Activated T-cell treated with anti-CD3 and anti-CD28 coated beads, Interleukin-2, amount 50 U/mL, for 24 hours (primary cell): ENCODE measurements around the gene CTAGE6.
A peak's percentile ranks its signal among the peaks of the same experiment; 100 is the strongest.
"Not testable (repeated sequence)": the region's sequence is repeated elsewhere in the genome, so short reads cannot be mapped to it uniquely, and the experiment has no call there.

Experiments used
- DNase-seq: peaks from one replicate; pipeline ENCODE4 v3.0.0-alpha.2; 2020
- H3K27ac Mint-ChIP-seq: 2 replicates; pipeline ENCODE4 v1.8.0; 2020; ENCODE audit warnings: mild to moderate bottlenecking, mixed read lengths
- H3K27me3 Mint-ChIP-seq: 2 replicates; pipeline ENCODE4 v1.8.0; 2020; ENCODE audit warnings: mixed read lengths
- H3K36me3 Mint-ChIP-seq: 2 replicates; pipeline ENCODE4 v1.8.0; 2020; ENCODE audit warnings: low read depth, mixed read lengths
- H3K4me1 Mint-ChIP-seq: 2 replicates; pipeline ENCODE4 v1.8.0; 2020; ENCODE audit warnings: low read depth, mixed read lengths
- H3K4me3 Mint-ChIP-seq: 2 replicates; pipeline ENCODE4 v1.8.0; 2020; ENCODE audit warnings: mild to moderate bottlenecking, moderate library complexity, mixed read lengths
- H3K9me3 Mint-ChIP-seq: 2 replicates; pipeline ENCODE4 v1.8.0; 2020; ENCODE audit warnings: mixed read lengths

The CTAGE6 gene

GRCh38 chr7:143757596-143757995 lies at the start of gene CTAGE6:
Gene CTAGE6, minus strand, starts transcription at chr7:143757696. Its CDS starts 38 bp downstream, at chr7:143757658.
- H3K27ac Mint-ChIP-seq, H3K9me3 Mint-ChIP-seq, H3K27me3 Mint-ChIP-seq, H3K4me3 Mint-ChIP-seq, DNase-seq, H3K36me3 Mint-ChIP-seq, H3K4me1 Mint-ChIP-seq: not testable (repeated sequence)

GRCh38 chr7:143806664-143807071 lies 49.2 kb upstream of the CTAGE6 start:
- not testable (repeated sequence) for H3K9me3 Mint-ChIP-seq, H3K36me3 Mint-ChIP-seq, DNase-seq, H3K27me3 Mint-ChIP-seq, H3K4me1 Mint-ChIP-seq, H3K27ac Mint-ChIP-seq, H3K4me3 Mint-ChIP-seq

GRCh38 chr7:143797896-143798290 lies 40.4 kb upstream of the CTAGE6 start:
- DNase-seq, H3K36me3 Mint-ChIP-seq, H3K27ac Mint-ChIP-seq, H3K9me3 Mint-ChIP-seq, H3K4me1 Mint-ChIP-seq, H3K4me3 Mint-ChIP-seq, H3K27me3 Mint-ChIP-seq: not testable (repeated sequence)

- H3K9me3 Mint-ChIP-seq, H3K4me1 Mint-ChIP-seq: not testable (repeated sequence)
Observed at GRCh38 chr7:143797119-143797895, 39.8 kb upstream of the CTAGE6 start.

GRCh38 chr7:143795653-143796052 lies 38.2 kb upstream of the CTAGE6 start:
- H3K36me3 Mint-ChIP-seq, H3K27ac Mint-ChIP-seq, DNase-seq, H3K4me3 Mint-ChIP-seq, H3K27me3 Mint-ChIP-seq, H3K4me1 Mint-ChIP-seq, H3K9me3 Mint-ChIP-seq: not testable (repeated sequence)

More at GRCh38 chr7:143797119-143797895, 39.8 kb upstream of the CTAGE6 start:
- not testable (repeated sequence) for H3K4me3 Mint-ChIP-seq, H3K36me3 Mint-ChIP-seq, H3K27me3 Mint-ChIP-seq, H3K27ac Mint-ChIP-seq, DNase-seq

- H3K4me1 Mint-ChIP-seq = not testable (repeated sequence)
Observed at GRCh38 chr7:143792633-143793032, 35.1 kb upstream of the CTAGE6 start.

GRCh38 chr7:143785415-143786182 lies 28.1 kb upstream of the CTAGE6 start:
- not testable (repeated sequence) for H3K27ac Mint-ChIP-seq, H3K4me3 Mint-ChIP-seq

More at GRCh38 chr7:143792633-143793032, 35.1 kb upstream of the CTAGE6 start:
- not testable (repeated sequence) for H3K36me3 Mint-ChIP-seq, H3K9me3 Mint-ChIP-seq, H3K27me3 Mint-ChIP-seq, H3K27ac Mint-ChIP-seq, DNase-seq, H3K4me3 Mint-ChIP-seq

GRCh38 chr7:143779591-143779990 lies 22.1 kb upstream of the CTAGE6 start:
- H3K27me3 Mint-ChIP-seq, H3K4me3 Mint-ChIP-seq, DNase-seq, H3K36me3 Mint-ChIP-seq, H3K27ac Mint-ChIP-seq, H3K4me1 Mint-ChIP-seq, H3K9me3 Mint-ChIP-seq: not testable (repeated sequence)

More at GRCh38 chr7:143785415-143786182, 28.1 kb upstream of the CTAGE6 start:
- DNase-seq, H3K27me3 Mint-ChIP-seq, H3K4me1 Mint-ChIP-seq, H3K9me3 Mint-ChIP-seq, H3K36me3 Mint-ChIP-seq: not testable (repeated sequence)

- not testable (repeated sequence) for H3K9me3 Mint-ChIP-seq, H3K27me3 Mint-ChIP-seq, H3K27ac Mint-ChIP-seq, H3K36me3 Mint-ChIP-seq, DNase-seq, H3K4me1 Mint-ChIP-seq, H3K4me3 Mint-ChIP-seq
Observed at GRCh38 chr7:143772738-143773468, 15.4 kb upstream of the CTAGE6 start.

GRCh38 chr7:143767531-143767930 lies 10.0 kb upstream of the CTAGE6 start:
- not testable (repeated sequence) for H3K27ac Mint-ChIP-seq, H3K4me3 Mint-ChIP-seq, DNase-seq, H3K36me3 Mint-ChIP-seq, H3K4me1 Mint-ChIP-seq, H3K27me3 Mint-ChIP-seq, H3K9me3 Mint-ChIP-seq

- DNase-seq, H3K4me3 Mint-ChIP-seq, H3K4me1 Mint-ChIP-seq, H3K27ac Mint-ChIP-seq, H3K9me3 Mint-ChIP-seq, H3K27me3 Mint-ChIP-seq, H3K36me3 Mint-ChIP-seq: not testable (repeated sequence)
Observed at GRCh38 chr7:143765678-143766077, 8.2 kb upstream of the CTAGE6 start.

GRCh38 chr7:143763065-143763464 lies 5.6 kb upstream of the CTAGE6 start:
- H3K4me3 Mint-ChIP-seq, H3K36me3 Mint-ChIP-seq, H3K9me3 Mint-ChIP-seq, DNase-seq, H3K4me1 Mint-ChIP-seq, H3K27me3 Mint-ChIP-seq, H3K27ac Mint-ChIP-seq: not testable (repeated sequence)

GRCh38 chr7:143745340-143745739 lies 12.2 kb downstream of the CTAGE6 start:
- not testable (repeated sequence) for H3K36me3 Mint-ChIP-seq, DNase-seq, H3K27ac Mint-ChIP-seq, H3K27me3 Mint-ChIP-seq, H3K9me3 Mint-ChIP-seq, H3K4me1 Mint-ChIP-seq, H3K4me3 Mint-ChIP-seq

GRCh38 chr7:143737037-143737819 lies 20.3 kb downstream of the CTAGE6 start:
- not testable (repeated sequence) for H3K9me3 Mint-ChIP-seq, DNase-seq, H3K4me3 Mint-ChIP-seq, H3K27me3 Mint-ChIP-seq
- H3K27ac Mint-ChIP-seq = peak overlapping the region; percentile 2
- H3K36me3 Mint-ChIP-seq = peaks cover 12% of the 10 kb centered on the region
- peaks cover 21% of the 10 kb centered on the region for H3K4me1 Mint-ChIP-seq
